B cell (primary cell): ENCODE results near the gene TBC1D22A. TPM values are rescaled to one million over a fixed set of nuclear protein-coding genes. Genes with fewer than 3 reads are reported as not detected.
A peak's percentile ranks its signal among the peaks of the same experiment; 100 is the strongest.

Experiments
- ATAC-seq: fragments of 200-7000 bp; cut with Tn5 transposase; one replicate; pipeline ENCODE4 v1.10.0; 2021; ENCODE audit warnings: low read depth, mild to moderate bottlenecking, moderate number of reproducible peaks, moderate library complexity
- CTCF ChIA-PET: fragments of 350-600 bp; sonication (Branson Sonifier 250); formaldehyde crosslinking; loops from one replicate; lab custom pipeline; 2021; ENCODE audit warnings: antibody characterized with exemption, inconsistent platforms; lab: Charles Lee
- POLR2A ChIA-PET: fragments of 350-600 bp; sonication (Branson Sonifier 250); formaldehyde crosslinking; loops from one replicate; lab custom pipeline; 2021; ENCODE audit warnings: antibody characterized with exemption; lab: Charles Lee
- DNase-seq: peaks from one replicate; pipeline ENCODE4 v3.0.0; 2013
- H2AFZ ChIP-seq: 2 replicates; pipeline ENCODE4 v1.6.1; 2012; ENCODE audit warnings: mild to moderate bottlenecking, low read depth, low read length; ENCODE audit not compliant: insufficient read depth, poor library complexity, severe bottlenecking
- H3K27ac ChIP-seq, 2 donors: 1 replicate in 1 of 2; 2 replicates in 1 of 2; pipeline ENCODE4 v1.5.1; 2012 to 2013; ENCODE audit warnings: low read length in 2 of 2, mild to moderate bottlenecking in 2 of 2, moderate library complexity in 1 of 2
- H3K27me3 ChIP-seq, 4 experiments: fragments of 200-600 bp in 1 of 4; sonication (generic) in 1 of 4; replicated peaks in 1 of 4; 1 replicate in 2 of 4; 2 replicates in 2 of 4; pipeline versions ENCODE4 v1.6.1 to v1.7.0; 2013 to 2016; ENCODE audit warnings: low read length in 3 of 4, mild to moderate bottlenecking in 2 of 4, mixed read lengths in 1 of 4, moderate library complexity in 1 of 4; ENCODE audit not compliant: insufficient read depth in 4 of 4, control insufficient read depth in 3 of 4; ENCODE audit errors: control extremely low read depth in 1 of 4
- H3K36me3 ChIP-seq, 2 experiments: replicated peaks in 1 of 2; 1 replicate in 1 of 2; 2 replicates in 1 of 2; pipeline versions ENCODE4 v1.6.1 to v1.7.1; 2013; ENCODE audit warnings: low read length in 1 of 2; ENCODE audit not compliant: insufficient read depth in 2 of 2, control insufficient read depth in 1 of 2; ENCODE audit errors: control extremely low read depth in 1 of 2, extremely low read depth in 1 of 2
- H3K4me1 ChIP-seq, 2 donors: fragments of 200-600 bp in 1 of 2; sonication (generic) in 1 of 2; 1 replicate in 1 of 2; 2 replicates in 1 of 2; pipeline versions ENCODE4 v1.5.1 to v1.6.1; 2013 to 2017; ENCODE audit warnings: low read length in 2 of 2; ENCODE audit not compliant: control insufficient read depth in 2 of 2, insufficient read depth in 2 of 2
- H3K4me2 ChIP-seq: replicated peaks from 2 replicates; pipeline ENCODE3; 2012; ENCODE audit warnings: mild to moderate bottlenecking, low read depth, low read length; ENCODE audit not compliant: poor library complexity, severe bottlenecking
- H3K4me3 ChIP-seq, 5 experiments: fragments of 200-600 bp in 1 of 5; sonication (generic) in 1 of 5; 1 replicate in 3 of 5; 2 replicates in 2 of 5; pipeline versions ENCODE4 v1.5.1 to v1.7.0; 2011 to 2016; ENCODE audit warnings: low read length in 4 of 5, mild to moderate bottlenecking in 4 of 5, low read depth in 2 of 5, control low read depth in 1 of 5, moderate library complexity in 1 of 5; ENCODE audit not compliant: insufficient read depth in 1 of 5; ENCODE audit errors: control extremely low read depth in 1 of 5, extremely low read depth in 1 of 5
- H3K79me2 ChIP-seq: fragments of 200-600 bp; sonication (generic); one replicate; pipeline ENCODE4 v1.6.0; 2016; ENCODE audit warnings: low read length; ENCODE audit not compliant: control insufficient read depth, insufficient read depth
- H3K9ac ChIP-seq: fragments of 200-600 bp; sonication (generic); 2 replicates; pipeline ENCODE4 v1.6.1; 2017; ENCODE audit warnings: mild to moderate bottlenecking, low read length, moderate library complexity
- H3K9me3 ChIP-seq, 3 donors: one replicate each; pipeline versions ENCODE4 v1.6.1 to v1.7.1; 2013; ENCODE audit warnings: low read length in 2 of 3; ENCODE audit not compliant: control insufficient read depth in 2 of 3, insufficient read depth in 1 of 3; ENCODE audit errors: control extremely low read depth in 1 of 3
- H4K20me1 ChIP-seq: 2 replicates; pipeline ENCODE4 v1.6.0; 2012; ENCODE audit warnings: mild to moderate bottlenecking, low read length; ENCODE audit not compliant: insufficient read depth, control insufficient read depth, poor library complexity, severe bottlenecking
- H3K27ac Mint-ChIP-seq: one replicate; pipeline ENCODE4 v1.8.0; 2021; ENCODE audit warnings: mixed read lengths
- H3K27me3 Mint-ChIP-seq: one replicate; pipeline ENCODE4 v1.8.0; 2021; ENCODE audit warnings: mixed read lengths
- H3K4me1 Mint-ChIP-seq: one replicate; pipeline ENCODE4 v1.8.0; 2021; ENCODE audit warnings: mixed read lengths
- H3K4me3 Mint-ChIP-seq: one replicate; pipeline ENCODE4 v1.8.0; 2021; ENCODE audit warnings: mixed read lengths
- H3K9me3 Mint-ChIP-seq: one replicate; pipeline ENCODE4 v1.8.0; 2022; ENCODE audit warnings: mixed read lengths; ENCODE audit not compliant: insufficient read depth
- EZH2 ChIP-seq: IDR thresholded peaks from 2 replicates; pipeline ENCODE4 v1.6.1; 2012; ENCODE audit warnings: borderline replicate concordance, low read depth, mild to moderate bottlenecking, moderate library complexity, low read length; ENCODE audit not compliant: insufficient read depth, poor library complexity, severe bottlenecking
- WGBS: methylation state at CpG from one replicate; pipeline ENCODE4 v1.1.5; 2013; ENCODE audit warnings: missing lambda C conversion rate; ENCODE audit not compliant: insufficient coverage; 5-methylcytosine and 5-hydroxymethylcytosine counted together
- intact Hi-C: fragments of 100-400 bp; cut with micrococcal nuclease; formaldehyde crosslinking; loops from one replicate; pipeline ENCODE4 v1.10.0; 2022
- polyA plus RNA-seq: library from polyadenylated mRNA; depleted of rRNA; stranded (reverse); fragments of >200 nt; gene quantifications from 2 replicates; pipeline ENCODE4 v1.2.3, GENCODE V29; 2012
- total RNA-seq, 2 donors: library from RNA; stranded (reverse); fragments of 120-200 nt in 1 of 2; gene quantifications; 1 replicate in 1 of 2; 2 replicates in 1 of 2; pipeline versions ENCODE4 v1.2.3 to v1.2.4, GENCODE V29; 2013 to 2022
- TF ChIP-seq, protein P1 (sequence below): fragments of 200-600 bp; IDR thresholded peaks from one replicate; pipeline ENCODE4 v1.8.0; 2022; ENCODE audit warnings: antibody characterized with exemption, mild to moderate bottlenecking

Gene TBC1D22A
- total and polyA plus RNA-seq, 2 donors (not counting 1 experiment from before 2014, with no cell fraction given): 73.8 to 128 TPM

DNA sequence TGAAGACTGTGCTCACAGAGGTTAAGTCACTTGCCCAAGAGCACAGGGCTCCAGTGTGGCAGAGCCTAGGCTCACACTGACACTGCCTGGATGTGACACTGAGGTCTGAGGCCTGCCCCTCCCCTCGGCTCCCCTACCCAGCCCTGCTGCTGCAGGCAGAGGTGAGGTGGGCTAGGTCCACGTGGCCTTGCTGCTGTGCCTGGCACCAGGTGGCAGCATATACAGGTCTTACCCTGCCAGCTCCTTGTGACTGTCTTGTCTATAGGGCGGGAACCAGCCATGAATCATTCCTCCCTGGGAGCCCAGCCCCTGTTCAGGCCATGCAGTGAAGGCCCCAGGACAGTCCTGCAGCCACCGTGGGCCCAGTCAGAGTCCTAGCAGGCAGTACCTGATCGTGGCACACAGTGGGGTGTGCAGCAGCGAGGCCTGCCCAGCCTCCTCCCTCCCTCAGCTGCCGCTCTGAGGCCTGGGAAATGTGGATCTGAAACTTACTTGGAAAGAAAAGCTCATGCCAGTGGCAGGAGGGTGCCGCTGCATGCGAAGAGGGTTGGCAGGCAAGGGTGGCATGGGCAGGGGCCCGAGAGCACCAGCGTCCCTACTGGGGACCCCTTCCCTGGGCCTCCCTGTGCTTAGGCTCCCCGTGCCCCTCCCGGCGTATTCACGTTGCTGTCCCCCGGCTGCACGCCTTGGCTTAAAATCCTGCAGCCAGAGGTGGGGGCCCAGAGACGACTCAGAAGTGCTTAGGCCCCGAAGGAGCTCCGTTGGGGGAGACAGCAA, 23.2 kb upstream of the TBC1D22A start:
- peak overlapping the region; percentile 89 for H3K4me3 Mint-ChIP-seq
- H3K4me2 ChIP-seq: peak overlapping the region; percentile 95
- CTCF ChIA-PET: interaction anchor here (0.9 to 6.3 kb wide), 11 partner anchors 11 to 176 kb away, joined by 3 to 87 read pairs (median 6); partner anchors contain the start of gene TBC1D22A
- H3K27me3 Mint-ChIP-seq: no peaks in the 10 kb centered on the region
- no peaks in the 10 kb centered on the region for H3K9me3 Mint-ChIP-seq
- H3K27ac Mint-ChIP-seq: peak overlapping the region; percentile 70
- TF ChIP-seq, protein P1, sequence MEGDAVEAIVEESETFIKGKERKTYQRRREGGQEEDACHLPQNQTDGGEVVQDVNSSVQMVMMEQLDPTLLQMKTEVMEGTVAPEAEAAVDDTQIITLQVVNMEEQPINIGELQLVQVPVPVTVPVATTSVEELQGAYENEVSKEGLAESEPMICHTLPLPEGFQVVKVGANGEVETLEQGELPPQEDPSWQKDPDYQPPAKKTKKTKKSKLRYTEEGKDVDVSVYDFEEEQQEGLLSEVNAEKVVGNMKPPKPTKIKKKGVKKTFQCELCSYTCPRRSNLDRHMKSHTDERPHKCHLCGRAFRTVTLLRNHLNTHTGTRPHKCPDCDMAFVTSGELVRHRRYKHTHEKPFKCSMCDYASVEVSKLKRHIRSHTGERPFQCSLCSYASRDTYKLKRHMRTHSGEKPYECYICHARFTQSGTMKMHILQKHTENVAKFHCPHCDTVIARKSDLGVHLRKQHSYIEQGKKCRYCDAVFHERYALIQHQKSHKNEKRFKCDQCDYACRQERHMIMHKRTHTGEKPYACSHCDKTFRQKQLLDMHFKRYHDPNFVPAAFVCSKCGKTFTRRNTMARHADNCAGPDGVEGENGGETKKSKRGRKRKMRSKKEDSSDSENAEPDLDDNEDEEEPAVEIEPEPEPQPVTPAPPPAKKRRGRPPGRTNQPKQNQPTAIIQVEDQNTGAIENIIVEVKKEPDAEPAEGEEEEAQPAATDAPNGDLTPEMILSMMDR: peak; percentile 57
- no peak for TF ChIP-seq EZH2
- intact Hi-C loops: loop anchor here (1.0 to 5.0 kb wide), 2 partner anchors 64 to 162 kb away; no protein-coding TSS in a partner anchor
- H2AFZ ChIP-seq: peak overlapping the region; percentile 72
- H3K36me3 ChIP-seq: no peaks in the 10 kb centered on the region
- peaks cover 42 to 43% of the 10 kb centered on the region in 2 donors for H3K4me1 ChIP-seq
- H3K4me3 ChIP-seq: peak overlapping the region in 1 of 5 experiments; percentile 67
- H3K9ac ChIP-seq: peak overlapping the region; percentile 74
- peaks cover 0 to 13% (median 0%) of the 10 kb centered on the region in 3 donors for H3K9me3 ChIP-seq
- peaks cover 0 to 3% (median 0%) of the 10 kb centered on the region in 4 experiments for H3K27me3 ChIP-seq
- peak; percentile 74 for DNase-seq
- peaks cover 36% of the 10 kb centered on the region for H3K4me1 Mint-ChIP-seq
- POLR2A ChIA-PET: interaction anchor here (1.2 to 1.6 kb wide), 2 partner anchors 23 to 35 kb away, joined by 3 to 6 read pairs; partner anchors contain the start of gene TBC1D22A
- ATAC-seq: peak; percentile 55
- H3K79me2 ChIP-seq: peaks cover 29% of the 10 kb centered on the region
- WGBS: 90% methylated on average over 15 of the region's 20 CpGs
- H3K27ac ChIP-seq: no peak overlapping the region
- peaks cover 45% of the 10 kb centered on the region for H4K20me1 ChIP-seq
